Tibial nerve (tissue), 4 donors: ENCODE results near the gene SUSD3. TPM values are rescaled to one million over a fixed set of nuclear protein-coding genes. Genes with fewer than 3 reads are reported as not detected.

Source experiments
- DNase-seq, 2 donors: peaks; one replicate each; pipeline ENCODE4 v3.0.0-alpha.2; 2019; ENCODE audit warnings: low spot score in 2 of 2
- H3K27ac ChIP-seq, 4 donors: fragments of 200-600 bp; sonication (generic) in 3 of 4; one replicate each; pipeline ENCODE4 v1.5.1; 2017 to 2019; ENCODE audit warnings: mild to moderate bottlenecking in 1 of 4
- H3K27me3 ChIP-seq, 2 donors: fragments of 200-600 bp; sonication (generic) in 1 of 2; one replicate each; pipeline versions ENCODE4 v1.5.1 to v1.6.0; 2017 to 2019
- H3K36me3 ChIP-seq, 3 donors: fragments of 200-600 bp; sonication (generic); one replicate each; pipeline ENCODE4 v1.5.1; 2018 to 2019
- H3K4me1 ChIP-seq, 4 donors: fragments of 200-600 bp; sonication (generic) in 3 of 4; one replicate each; pipeline ENCODE4 v1.5.1; 2017 to 2019
- H3K4me3 ChIP-seq, 4 donors: fragments of 200-600 bp; sonication (generic) in 3 of 4; one replicate each; pipeline ENCODE4 v1.5.1; 2017 to 2019; ENCODE audit warnings: mild to moderate bottlenecking in 1 of 4, moderate library complexity in 1 of 4
- H3K9me3 ChIP-seq, 4 donors: fragments of 200-600 bp; sonication (generic) in 3 of 4; one replicate each; pipeline ENCODE4 v1.5.1; 2017 to 2019
- EP300 ChIP-seq, 2 donors: sonication (generic); formaldehyde crosslinking; IDR thresholded peaks; one replicate each; pipeline ENCODE4 v1.6.1; 2017; ENCODE audit warnings: antibody characterized with exemption in 2 of 2, mild to moderate bottlenecking in 1 of 2
- POLR2A ChIP-seq, 2 donors: fragments of 450-650 bp; IDR thresholded peaks; one replicate each; pipeline ENCODE4 v1.6.1; 2017; ENCODE audit warnings: antibody characterized with exemption in 2 of 2, mild to moderate bottlenecking in 2 of 2, moderate library complexity in 2 of 2
- WGBS, 2 donors: methylation state at CpG; one replicate each; pipeline ENCODE4 v1.1.5; 2018; 5-methylcytosine and 5-hydroxymethylcytosine counted together
- total RNA-seq, 4 donors: library from RNA; depleted of rRNA; stranded (reverse); fragments of >200 nt; gene quantifications; one replicate each; pipeline ENCODE4 v1.1.0, GENCODE V29; 2016
- TF ChIP-seq, protein P1 (sequence below), 5 experiments: fragments of 200-600 bp in 3 of 5; fragments of 450-650 bp in 2 of 5; sonication (generic) in 3 of 5; IDR thresholded peaks; one replicate each; pipeline ENCODE4 v1.5.1; 2016 to 2019; ENCODE audit warnings: antibody characterized with exemption in 5 of 5, mild to moderate bottlenecking in 3 of 5, moderate library complexity in 2 of 5

SUSD3 gene
- total RNA-seq, 4 donors from 2014 or later = 3.0 to 4.2 (median 3.7) TPM; not detected in 1

DNA sequence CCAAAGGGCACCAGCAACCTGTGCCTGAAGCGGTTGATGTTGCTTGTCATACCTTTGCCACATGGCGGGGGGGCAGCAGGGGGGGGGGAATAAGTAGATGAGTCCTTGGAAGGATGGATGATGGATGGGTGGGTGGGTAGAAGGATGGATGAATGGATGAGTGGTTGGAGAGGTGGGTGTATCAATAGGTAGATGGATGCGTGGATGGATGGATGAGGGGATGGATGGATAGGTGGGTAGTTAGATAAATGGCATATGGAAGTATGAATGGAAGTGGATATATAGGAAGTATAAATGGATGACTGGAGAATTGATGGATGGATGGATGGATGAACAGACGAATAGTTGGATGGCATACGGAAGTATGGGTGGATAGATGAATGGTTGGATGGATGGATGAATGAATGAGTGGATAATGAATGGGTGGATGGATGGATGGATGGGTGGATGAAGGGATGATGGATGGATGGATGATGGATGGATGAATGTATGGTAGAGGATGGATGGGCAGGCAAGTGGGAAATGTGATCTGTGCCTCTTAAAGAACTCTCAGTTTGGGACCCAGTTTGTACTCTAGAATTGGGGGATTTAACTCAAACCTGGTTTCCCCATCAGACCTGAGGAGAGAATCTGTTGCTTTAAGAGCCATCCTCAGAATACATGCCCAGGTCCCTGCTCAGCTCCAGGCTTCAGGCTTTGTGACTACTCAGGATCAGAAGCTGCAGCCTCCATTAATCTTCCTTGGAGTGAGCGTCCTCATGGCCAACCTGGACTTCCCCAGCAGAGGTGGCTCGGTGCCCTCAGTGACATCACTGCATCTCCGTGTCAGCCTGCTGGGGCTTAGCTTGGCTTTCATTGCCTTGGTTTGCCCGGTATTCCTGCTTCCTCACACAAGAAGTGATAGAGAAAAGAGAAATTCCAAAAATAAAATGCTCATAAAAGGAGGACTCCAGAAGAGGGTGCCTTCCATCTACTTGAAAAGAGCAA lies 27.6 kb upstream of the SUSD3 start:
- WGBS, 2 donors = 82 to 85% methylated on average over 9 of the region's 9 CpGs
- H3K4me3 ChIP-seq = no peak overlapping the region
- no peak for TF ChIP-seq POLR2A (IDR thresholded peaks at IDR 0.05)
- no peak for TF ChIP-seq EP300 (IDR thresholded peaks at IDR 0.05)
- TF ChIP-seq, protein P1, sequence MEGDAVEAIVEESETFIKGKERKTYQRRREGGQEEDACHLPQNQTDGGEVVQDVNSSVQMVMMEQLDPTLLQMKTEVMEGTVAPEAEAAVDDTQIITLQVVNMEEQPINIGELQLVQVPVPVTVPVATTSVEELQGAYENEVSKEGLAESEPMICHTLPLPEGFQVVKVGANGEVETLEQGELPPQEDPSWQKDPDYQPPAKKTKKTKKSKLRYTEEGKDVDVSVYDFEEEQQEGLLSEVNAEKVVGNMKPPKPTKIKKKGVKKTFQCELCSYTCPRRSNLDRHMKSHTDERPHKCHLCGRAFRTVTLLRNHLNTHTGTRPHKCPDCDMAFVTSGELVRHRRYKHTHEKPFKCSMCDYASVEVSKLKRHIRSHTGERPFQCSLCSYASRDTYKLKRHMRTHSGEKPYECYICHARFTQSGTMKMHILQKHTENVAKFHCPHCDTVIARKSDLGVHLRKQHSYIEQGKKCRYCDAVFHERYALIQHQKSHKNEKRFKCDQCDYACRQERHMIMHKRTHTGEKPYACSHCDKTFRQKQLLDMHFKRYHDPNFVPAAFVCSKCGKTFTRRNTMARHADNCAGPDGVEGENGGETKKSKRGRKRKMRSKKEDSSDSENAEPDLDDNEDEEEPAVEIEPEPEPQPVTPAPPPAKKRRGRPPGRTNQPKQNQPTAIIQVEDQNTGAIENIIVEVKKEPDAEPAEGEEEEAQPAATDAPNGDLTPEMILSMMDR (IDR thresholded peaks at IDR 0.05) = no peak
- H3K27ac ChIP-seq = no peak overlapping the region
- H3K27me3 ChIP-seq = no peaks in the 10 kb centered on the region
- no peaks in the 10 kb centered on the region for H3K36me3 ChIP-seq
- DNase-seq = no peak
- H3K9me3 ChIP-seq = no peaks in the 10 kb centered on the region
- H3K4me1 ChIP-seq = peaks cover 0 to 18% (median 3%) of the 10 kb centered on the region in 4 donors

GRCh38 chr9:93031629-93032430 lies 26.7 kb upstream of the SUSD3 start:
- H3K27me3 ChIP-seq = no peaks in the 10 kb centered on the region
- H3K36me3 ChIP-seq = no peaks in the 10 kb centered on the region
- H3K9me3 ChIP-seq = no peaks in the 10 kb centered on the region
- TF ChIP-seq, protein P1 (IDR thresholded peaks at IDR 0.05) = no peak
- no peak for TF ChIP-seq POLR2A (IDR thresholded peaks at IDR 0.05)
- TF ChIP-seq EP300 (IDR thresholded peaks at IDR 0.05) = no peak
- DNase-seq = no peak
- WGBS, 2 donors = 40 to 42% methylated on average over 10 of the region's 10 CpGs
- H3K27ac ChIP-seq = no peak overlapping the region
- no peak overlapping the region for H3K4me3 ChIP-seq
- H3K4me1 ChIP-seq = peaks cover 0 to 18% (median 3%) of the 10 kb centered on the region in 4 donors

DNA sequence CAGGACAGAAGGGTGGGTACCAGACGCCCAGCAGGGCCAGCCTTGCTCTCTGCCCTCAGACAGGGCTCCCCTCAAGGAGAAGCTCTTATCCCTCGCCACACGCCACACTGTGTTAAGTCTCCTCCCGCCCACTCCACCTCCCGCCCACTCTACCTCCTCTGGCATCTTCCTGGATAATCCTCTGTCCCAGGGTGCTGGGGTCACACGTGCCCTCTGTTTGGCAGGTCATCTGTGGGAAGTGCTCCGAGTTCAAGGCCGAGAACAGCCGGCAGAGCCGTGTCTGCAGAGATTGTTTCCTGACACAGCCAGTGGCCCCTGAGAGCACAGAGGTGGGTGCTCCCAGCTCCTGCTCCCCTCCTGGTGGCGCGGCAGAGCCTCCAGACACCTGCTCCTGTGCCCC lies 26.0 kb upstream of the SUSD3 start:
- peaks cover 0 to 18% (median 3%) of the 10 kb centered on the region in 4 donors for H3K4me1 ChIP-seq
- H3K27ac ChIP-seq = no peak overlapping the region
- no peak for DNase-seq
- no peaks in the 10 kb centered on the region for H3K9me3 ChIP-seq
- H3K27me3 ChIP-seq = no peaks in the 10 kb centered on the region
- no peak overlapping the region for H3K4me3 ChIP-seq
- 72 to 79% methylated on average over 12 of the region's 12 CpGs for WGBS, 2 donors
- TF ChIP-seq, protein P1 (IDR thresholded peaks at IDR 0.05) = no peak
- TF ChIP-seq EP300 (IDR thresholded peaks at IDR 0.05) (no peak), POLR2A (IDR thresholded peaks at IDR 0.05) (no peak)
- no peaks in the 10 kb centered on the region for H3K36me3 ChIP-seq

DNA sequence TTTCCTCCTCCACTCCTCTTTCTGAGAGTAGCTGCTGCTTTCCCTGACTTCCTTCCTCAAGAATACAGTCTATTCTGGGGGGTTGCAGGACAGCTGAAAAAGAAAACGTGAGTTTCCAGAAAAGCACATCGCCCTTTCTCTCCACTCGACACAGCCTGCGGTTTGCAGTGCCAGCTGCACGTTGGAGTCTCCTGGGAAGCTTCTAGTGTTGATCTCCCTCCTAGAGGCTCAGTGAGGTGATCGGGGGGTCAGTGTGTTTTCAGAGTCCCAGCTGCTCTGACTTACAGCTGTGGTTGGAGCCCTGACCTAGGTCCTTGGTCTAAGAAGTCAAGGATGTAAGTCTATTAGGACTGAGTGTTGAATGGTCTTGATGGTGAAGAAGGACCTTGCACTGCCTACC lies 25.0 kb upstream of the SUSD3 start:
- Histone ChIP-seq H3K4me1 (peaks cover 0 to 18% (median 3%) of the 10 kb centered on the region in 4 donors), H3K27ac (no peak overlapping the region), H3K27me3 (no peaks in the 10 kb centered on the region), H3K4me3 (no peak overlapping the region), H3K9me3 (no peaks in the 10 kb centered on the region), H3K36me3 (no peaks in the 10 kb centered on the region)
- TF ChIP-seq, protein P1 (IDR thresholded peaks at IDR 0.05) = no peak
- TF ChIP-seq POLR2A (IDR thresholded peaks at IDR 0.05) (no peak), EP300 (IDR thresholded peaks at IDR 0.05) (no peak)
- DNase-seq = no peak
- WGBS, 2 donors = 29 to 34% methylated on average over 6 of the region's 6 CpGs
